GM12878 (cell line): Measurements from ENCODE around the gene NR6A1.

Source experiments
- CTCF ChIP-seq, 3 experiments: IDR thresholded peaks in 2 of 3; conservative IDR thresholded peaks in 1 of 3; 2 replicates each; pipeline ENCODE4 v1.5.1; 2011; ENCODE audit warnings: low read depth in 3 of 3, low read length in 3 of 3, mild to moderate bottlenecking in 3 of 3, control low read depth in 2 of 3, moderate library complexity in 2 of 3, inconsistent platforms in 1 of 3, mixed read lengths in 1 of 3; ENCODE audit not compliant: control insufficient read depth in 2 of 3, insufficient read depth in 1 of 3; ENCODE audit errors: extremely low read depth in 1 of 3
- GABPA ChIP-seq: IDR thresholded peaks from 2 replicates; pipeline ENCODE4 v1.6.1; 2014; ENCODE audit warnings: antibody characterized with exemption, low read depth, mild to moderate bottlenecking, inconsistent platforms
- LARP7 ChIP-seq: fragments of 450-650 bp; IDR thresholded peaks from 2 replicates; pipeline ENCODE4 v1.6.1; 2017; ENCODE audit warnings: mild to moderate bottlenecking
- MXI1 ChIP-seq: fragments of 150-350 bp; IDR thresholded peaks from 2 replicates; pipeline ENCODE4 v1.6.1; 2011; ENCODE audit warnings: low read depth, mild to moderate bottlenecking, inconsistent platforms, low read length, improper control_type of control experiment
- NBN ChIP-seq: fragments of 450-650 bp; IDR thresholded peaks from 2 replicates; pipeline ENCODE4 v1.6.1; 2016
- PBX3 ChIP-seq: IDR thresholded peaks from 2 replicates; pipeline ENCODE4 v1.6.1; 2011; ENCODE audit warnings: mild to moderate bottlenecking, low read depth, low read length, moderate library complexity; ENCODE audit not compliant: insufficient replicate concordance
- RAD21 ChIP-seq: IDR thresholded peaks from 2 replicates; pipeline ENCODE4 v1.6.1; 2011; ENCODE audit warnings: mild to moderate bottlenecking, low read depth, low read length, moderate library complexity; ENCODE audit not compliant: insufficient read depth
- REST ChIP-seq: IDR thresholded peaks from 2 replicates; pipeline ENCODE4 v1.6.1; 2012; ENCODE audit warnings: mild to moderate bottlenecking, low read depth, low read length
- SKIL ChIP-seq: fragments of 450-650 bp; IDR thresholded peaks from 2 replicates; pipeline ENCODE4 v1.6.1; 2017; ENCODE audit warnings: mild to moderate bottlenecking, low read depth, inconsistent platforms; ENCODE audit not compliant: poor library complexity, severe bottlenecking
- SRF ChIP-seq, 2 experiments: IDR thresholded peaks; 2 replicates each; pipeline ENCODE4 v1.6.1; 2011; ENCODE audit warnings: low read depth in 2 of 2, low read length in 2 of 2, mild to moderate bottlenecking in 1 of 2, moderate library complexity in 1 of 2
- TCF12 ChIP-seq: IDR thresholded peaks from 2 replicates; pipeline ENCODE4 v1.6.1; 2011; ENCODE audit warnings: low read depth, mild to moderate bottlenecking, low read length
- USF1 ChIP-seq: IDR thresholded peaks from 2 replicates; pipeline ENCODE4 v1.6.1; 2011; ENCODE audit warnings: borderline replicate concordance, low read depth, mild to moderate bottlenecking, moderate library complexity, mixed read lengths, low read length; ENCODE audit not compliant: insufficient read depth; ENCODE audit errors: extremely low read length

- TF ChIP-seq REST (no peak), TCF12 (no peak), GABPA (no peak), NBN (no peak), PBX3 (no peak), RAD21 (no peak), MXI1 (no peak), CTCF (IDR thresholded peaks at IDR 0.05 in 2 of 3, conservative IDR thresholded peaks at IDR 0.05 in 1 of 3; ENCODE audit: control insufficient read depth in 2 of 3, extremely low read depth in 1 of 3, insufficient read depth in 1 of 3, low read depth in 3 of 3, low read length in 3 of 3) (no peak), SRF (IDR thresholded peaks at IDR 0.05; ENCODE audit: low read depth in 2 of 2, low read length in 2 of 2) (no peak), LARP7 (no peak), USF1 (no peak), SKIL (no peak)
Measured at GRCh38 chr9:124814164-124814535, 43.0 kb upstream of the NR6A1 start.
